WI38 (cell line): ENCODE results near the gene CIDEA.

Source experiments
- H3K4me3 ChIP-seq: 2 replicates; pipeline ENCODE4 v1.5.1; 2011; ENCODE audit warnings: low read depth, mild to moderate bottlenecking, control low read depth, low read length
- TF ChIP-seq, protein P1 (sequence below): IDR thresholded peaks from 2 replicates; pipeline ENCODE4 v1.5.1; 2012; ENCODE audit warnings: low read depth, mild to moderate bottlenecking, control low read depth, low read length

Gene CIDEA

DNA sequence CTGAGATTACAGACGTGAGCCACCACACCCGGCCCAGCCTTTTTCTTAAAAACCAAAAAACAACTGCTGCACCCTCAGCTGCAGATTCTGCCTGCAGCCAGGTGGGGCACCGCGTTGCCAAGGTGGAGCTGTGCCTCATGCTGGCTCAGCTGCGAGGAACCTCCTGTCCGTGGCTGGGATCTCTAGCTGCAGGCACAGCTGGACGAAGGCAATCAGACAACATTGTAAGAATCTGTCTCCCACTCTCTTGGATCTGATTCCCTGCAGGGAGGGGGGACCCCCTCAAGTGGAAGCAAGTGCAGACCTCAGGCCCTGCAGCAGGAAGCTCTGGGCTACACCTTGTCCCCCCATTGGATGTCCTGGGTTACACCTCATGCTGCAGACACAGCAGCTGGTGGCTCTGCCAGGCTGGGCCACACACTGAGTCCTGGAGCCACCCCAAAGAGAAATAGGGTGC, 24.1 kb downstream of the CIDEA start:
- TF ChIP-seq, protein P1, sequence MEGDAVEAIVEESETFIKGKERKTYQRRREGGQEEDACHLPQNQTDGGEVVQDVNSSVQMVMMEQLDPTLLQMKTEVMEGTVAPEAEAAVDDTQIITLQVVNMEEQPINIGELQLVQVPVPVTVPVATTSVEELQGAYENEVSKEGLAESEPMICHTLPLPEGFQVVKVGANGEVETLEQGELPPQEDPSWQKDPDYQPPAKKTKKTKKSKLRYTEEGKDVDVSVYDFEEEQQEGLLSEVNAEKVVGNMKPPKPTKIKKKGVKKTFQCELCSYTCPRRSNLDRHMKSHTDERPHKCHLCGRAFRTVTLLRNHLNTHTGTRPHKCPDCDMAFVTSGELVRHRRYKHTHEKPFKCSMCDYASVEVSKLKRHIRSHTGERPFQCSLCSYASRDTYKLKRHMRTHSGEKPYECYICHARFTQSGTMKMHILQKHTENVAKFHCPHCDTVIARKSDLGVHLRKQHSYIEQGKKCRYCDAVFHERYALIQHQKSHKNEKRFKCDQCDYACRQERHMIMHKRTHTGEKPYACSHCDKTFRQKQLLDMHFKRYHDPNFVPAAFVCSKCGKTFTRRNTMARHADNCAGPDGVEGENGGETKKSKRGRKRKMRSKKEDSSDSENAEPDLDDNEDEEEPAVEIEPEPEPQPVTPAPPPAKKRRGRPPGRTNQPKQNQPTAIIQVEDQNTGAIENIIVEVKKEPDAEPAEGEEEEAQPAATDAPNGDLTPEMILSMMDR = no peak
- peak overlapping the region; percentile 62 for H3K4me3 ChIP-seq

DNA sequence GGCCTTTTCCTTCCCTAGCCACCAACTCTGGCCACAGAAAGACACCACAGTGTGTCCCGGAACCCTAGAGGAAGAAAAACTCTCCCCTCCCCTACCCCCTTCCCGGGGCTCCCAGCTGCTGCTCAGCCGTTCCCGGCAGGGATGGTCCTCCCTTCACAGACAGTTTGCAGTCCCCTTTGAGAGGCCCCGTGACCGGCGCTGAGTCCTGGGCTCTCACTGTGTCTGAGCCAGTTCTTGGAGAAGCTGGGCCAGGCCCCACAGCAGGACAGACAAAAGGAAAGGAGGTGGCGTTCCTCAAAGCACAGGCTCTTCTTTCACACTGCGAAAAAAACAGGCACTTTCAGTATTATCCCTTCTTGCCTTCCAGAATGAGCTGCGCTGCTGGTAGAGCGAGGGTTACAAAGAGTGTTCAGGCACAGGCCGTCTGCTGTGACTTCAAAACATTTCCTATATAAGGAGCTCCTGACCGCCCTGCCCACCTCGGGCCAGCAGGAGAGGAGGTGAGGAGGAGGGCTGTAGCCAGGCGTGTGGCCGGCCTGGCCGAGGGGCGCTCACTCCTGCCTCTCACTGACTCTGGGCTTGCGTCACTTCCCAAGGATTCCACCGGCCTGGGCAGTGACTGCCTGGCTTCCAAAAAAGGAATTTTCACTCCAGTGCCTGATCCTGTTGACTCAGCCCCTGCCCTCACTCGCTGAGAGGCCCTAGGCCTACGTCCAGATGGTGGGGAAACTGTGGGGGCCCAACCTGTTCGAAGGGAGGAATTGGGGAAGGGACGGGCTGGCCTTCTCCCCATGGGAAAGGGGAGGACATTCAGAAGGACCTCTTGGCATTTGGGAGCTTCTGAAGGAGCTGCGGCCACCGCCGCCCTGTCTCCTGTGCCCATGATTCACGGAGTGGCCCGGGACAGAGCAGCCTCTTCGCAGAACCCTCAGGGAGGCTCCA, 24.9 kb downstream of the CIDEA start:
- H3K4me3 ChIP-seq = peak overlapping the region; percentile 62

DNA sequence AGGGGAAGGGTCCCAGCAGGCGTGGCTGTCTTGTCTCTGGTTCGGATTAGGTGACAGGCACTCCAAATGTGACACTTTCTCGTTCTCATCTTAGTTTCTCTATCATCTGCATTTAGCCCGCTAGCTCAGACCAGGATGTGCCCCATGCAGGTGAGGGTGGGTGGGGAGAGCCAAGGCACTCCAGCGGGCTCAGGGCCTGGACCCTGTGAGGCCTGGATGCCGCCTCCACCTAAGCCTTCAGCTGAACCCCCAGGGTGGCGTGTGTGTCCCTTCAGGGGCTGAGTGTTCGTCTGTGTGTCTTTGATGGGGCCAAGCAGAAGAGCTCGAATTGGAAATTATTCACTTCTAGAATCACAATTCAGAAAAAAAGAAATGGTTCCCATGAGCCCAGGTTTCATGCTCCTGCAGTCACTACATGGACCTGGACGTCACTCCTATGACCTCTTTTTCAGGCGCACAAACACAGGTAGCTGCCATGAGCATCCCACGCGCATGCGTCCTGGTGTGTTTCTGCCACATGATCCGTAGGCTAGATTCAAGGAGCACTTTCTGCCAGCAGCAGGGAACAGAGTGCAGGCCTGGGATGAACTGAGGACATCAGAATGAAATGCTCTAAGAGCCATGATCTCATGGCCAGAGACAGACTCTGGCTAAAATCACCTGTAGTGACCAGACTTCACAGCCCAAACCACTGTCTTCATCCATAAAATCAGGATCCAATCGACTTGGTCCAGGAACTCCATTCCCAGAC, 25.8 kb downstream of the CIDEA start:
- TF ChIP-seq, protein P1 = no peak
- peak overlapping the region; percentile 62 for H3K4me3 ChIP-seq

More for the DNA sequence above, 24.9 kb downstream of the CIDEA start:
- TF ChIP-seq, protein P1 = no peak

DNA sequence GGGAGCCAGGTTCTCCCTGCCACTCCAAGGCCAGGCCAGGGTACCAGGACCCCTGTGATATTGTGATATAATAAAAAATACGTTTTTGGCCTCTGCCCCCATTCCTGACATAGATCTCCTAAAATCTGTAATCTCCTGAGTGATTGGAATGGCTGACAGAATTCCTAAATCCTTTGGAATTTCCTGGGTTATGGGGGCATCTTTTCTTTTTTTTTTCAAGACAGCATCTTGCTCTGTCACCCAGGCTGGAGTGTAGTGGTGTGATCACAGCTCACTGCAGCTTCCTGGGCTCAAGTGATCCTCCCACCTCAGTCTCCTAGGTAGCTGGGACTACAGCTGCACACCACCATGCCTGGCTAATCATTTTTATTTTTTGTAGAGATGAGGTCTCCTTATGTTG, 27.7 kb downstream of the CIDEA start:
- H3K4me3 ChIP-seq = no peak overlapping the region
- TF ChIP-seq, protein P1 = no peak

DNA sequence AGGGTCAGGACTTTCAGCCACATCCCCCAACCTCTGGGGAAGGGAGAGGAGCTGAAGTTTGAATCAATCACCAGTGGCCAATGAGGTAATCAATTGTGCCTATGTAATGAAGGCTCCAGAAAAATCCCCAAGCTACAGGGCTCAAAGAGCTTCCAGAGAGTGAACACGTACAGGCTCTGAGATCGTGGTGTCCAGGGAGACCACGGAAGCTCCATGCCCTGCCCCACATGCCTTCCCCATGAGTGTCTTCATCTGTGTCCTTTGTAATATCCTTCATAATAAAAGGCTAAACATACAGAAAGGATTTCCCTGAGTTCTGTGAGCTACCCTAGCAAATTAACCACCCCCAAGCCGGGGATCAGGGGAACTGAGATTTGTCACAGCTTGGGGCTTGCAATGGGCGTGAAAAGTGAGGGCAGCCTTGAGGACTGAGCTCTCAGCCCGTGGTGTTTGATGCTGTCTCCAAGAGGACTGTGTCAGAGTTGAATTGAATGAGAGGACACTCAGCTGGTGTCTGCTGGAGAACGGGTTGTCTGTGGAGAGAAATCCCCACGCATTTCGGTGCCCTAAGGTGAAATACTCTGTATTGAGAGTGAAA, 28.4 kb downstream of the CIDEA start:
- TF ChIP-seq, protein P1 = no peak
- H3K4me3 ChIP-seq = no peak overlapping the region

DNA sequence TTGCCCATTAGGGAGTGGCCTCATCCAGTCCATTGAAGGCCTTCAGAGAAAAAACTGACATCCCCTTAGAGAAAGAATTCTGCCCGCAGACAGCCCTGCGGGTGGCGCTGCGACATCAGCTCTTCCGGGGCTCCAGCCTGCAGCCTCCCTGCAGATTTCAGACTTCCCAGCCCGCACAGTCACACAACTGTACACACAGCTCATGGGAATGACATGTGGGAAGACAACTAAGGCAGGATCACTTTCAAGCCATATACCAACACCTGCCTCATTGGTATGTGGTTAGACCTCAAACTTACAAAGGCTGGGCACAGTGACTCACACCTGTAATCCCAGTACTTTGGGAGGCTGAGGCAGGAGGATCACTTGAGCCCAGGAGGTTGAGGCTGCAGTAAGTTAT, 29.1 kb downstream of the CIDEA start:
- H3K4me3 ChIP-seq = no peak overlapping the region
- TF ChIP-seq, protein P1 = no peak
